SU-DHL-6 (cell line): ENCODE data around the gene TTLL1.

Experiments used
- H2AFZ ChIP-seq: fragments of 200-600 bp; sonication (generic); 2 replicates; pipeline ENCODE4 v1.6.1; 2014; ENCODE audit warnings: low read depth, mild to moderate bottlenecking, moderate library complexity, mixed read lengths, antibody characterized with exemption, low read length; ENCODE audit not compliant: severe bottlenecking
- H3F3A ChIP-seq: fragments of 200-600 bp; shearing (Covaris generic); 2 replicates; pipeline ENCODE4 v1.6.0; 2016; ENCODE audit warnings: antibody characterized with exemption, mild to moderate bottlenecking; ENCODE audit not compliant: insufficient read depth
- H3K27ac ChIP-seq: fragments of 200-600 bp; sonication (generic); 2 replicates; pipeline ENCODE4 v1.5.1; 2016; ENCODE audit warnings: low read depth, mild to moderate bottlenecking, low read length, moderate library complexity, mixed read lengths
- H3K27me3 ChIP-seq: fragments of 200-600 bp; sonication (generic), shearing (Covaris generic); 2 replicates; pipeline ENCODE4 v1.6.0; 2014; ENCODE audit warnings: mild to moderate bottlenecking, low read length
- H3K36me3 ChIP-seq: fragments of 200-600 bp; sonication (generic); 2 replicates; pipeline ENCODE4 v1.6.1; 2014; ENCODE audit warnings: mild to moderate bottlenecking, low read length, mixed read lengths
- H3K4me2 ChIP-seq: fragments of 300-600, 200-600 bp; shearing (Covaris generic), sonication (generic); 2 replicates; pipeline ENCODE4 v1.6.0; 2014; ENCODE audit warnings: low read length, low read depth, mild to moderate bottlenecking; ENCODE audit not compliant: poor library complexity, severe bottlenecking
- H3K4me3 ChIP-seq: fragments of 200-600 bp; sonication (generic); 2 replicates; pipeline ENCODE4 v1.5.1; 2014; ENCODE audit warnings: antibody characterized with exemption, low read length, mild to moderate bottlenecking, mixed read lengths; ENCODE audit not compliant: insufficient read depth, poor library complexity, severe bottlenecking
- H3K79me2 ChIP-seq: fragments of 200-600 bp; sonication (generic); 2 replicates; pipeline ENCODE4 v1.6.1; 2014; ENCODE audit warnings: mild to moderate bottlenecking, low read length, moderate library complexity; ENCODE audit not compliant: insufficient read depth
- H3K9ac ChIP-seq: fragments of 200-600 bp; sonication (generic); 2 replicates; pipeline ENCODE4 v1.7.0; 2014; ENCODE audit warnings: mild to moderate bottlenecking, low read length
- H3K9me2 ChIP-seq: fragments of 200-600 bp; sonication (generic); replicated peaks from 2 replicates; pipeline ENCODE4 v1.6.1; 2014; ENCODE audit warnings: low read length; ENCODE audit not compliant: insufficient read depth
- H3K9me3 ChIP-seq: fragments of 200-600 bp; sonication (generic); 2 replicates; pipeline ENCODE4 v1.6.1; 2014; ENCODE audit warnings: low read length, mixed read lengths; ENCODE audit not compliant: insufficient read depth
- H4K20me1 ChIP-seq: fragments of 200-600 bp; sonication (generic); 2 replicates; pipeline ENCODE4 v1.6.1; 2014; ENCODE audit warnings: low read depth, mild to moderate bottlenecking, antibody characterized with exemption, low read length, moderate library complexity, mixed read lengths
- EZH2phosphoT487 ChIP-seq: fragments of 200-600 bp; sonication (generic), shearing (Covaris generic); conservative IDR thresholded peaks from 2 replicates; pipeline ENCODE4 v1.6.1; 2018; ENCODE audit warnings: mild to moderate bottlenecking, antibody characterized with exemption, low read length, moderate library complexity, mixed read lengths
- TF ChIP-seq, protein P1 (sequence below): fragments of 200-600 bp; sonication (generic); IDR thresholded peaks from one replicate; pipeline ENCODE4 v1.5.1; 2017; ENCODE audit warnings: antibody characterized with exemption, mild to moderate bottlenecking, low read length, moderate library complexity; ENCODE audit not compliant: insufficient read depth, poor library complexity, severe bottlenecking

TTLL1 gene

GRCh38 chr22:43100225-43100624 lies 11.0 kb upstream of the TTLL1 start:
- H3K9me3 ChIP-seq: peaks cover 10% of the 10 kb centered on the region; the same call in 1 of the 2 replicates
- H3K79me2 ChIP-seq: no peaks in the 10 kb centered on the region
- H3K9ac ChIP-seq: no peak overlapping the region
- no peak for TF ChIP-seq EZH2phosphoT487
- TF ChIP-seq, protein P1, sequence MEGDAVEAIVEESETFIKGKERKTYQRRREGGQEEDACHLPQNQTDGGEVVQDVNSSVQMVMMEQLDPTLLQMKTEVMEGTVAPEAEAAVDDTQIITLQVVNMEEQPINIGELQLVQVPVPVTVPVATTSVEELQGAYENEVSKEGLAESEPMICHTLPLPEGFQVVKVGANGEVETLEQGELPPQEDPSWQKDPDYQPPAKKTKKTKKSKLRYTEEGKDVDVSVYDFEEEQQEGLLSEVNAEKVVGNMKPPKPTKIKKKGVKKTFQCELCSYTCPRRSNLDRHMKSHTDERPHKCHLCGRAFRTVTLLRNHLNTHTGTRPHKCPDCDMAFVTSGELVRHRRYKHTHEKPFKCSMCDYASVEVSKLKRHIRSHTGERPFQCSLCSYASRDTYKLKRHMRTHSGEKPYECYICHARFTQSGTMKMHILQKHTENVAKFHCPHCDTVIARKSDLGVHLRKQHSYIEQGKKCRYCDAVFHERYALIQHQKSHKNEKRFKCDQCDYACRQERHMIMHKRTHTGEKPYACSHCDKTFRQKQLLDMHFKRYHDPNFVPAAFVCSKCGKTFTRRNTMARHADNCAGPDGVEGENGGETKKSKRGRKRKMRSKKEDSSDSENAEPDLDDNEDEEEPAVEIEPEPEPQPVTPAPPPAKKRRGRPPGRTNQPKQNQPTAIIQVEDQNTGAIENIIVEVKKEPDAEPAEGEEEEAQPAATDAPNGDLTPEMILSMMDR: no peak
- H3K9me2 ChIP-seq: no peaks in the 10 kb centered on the region
- no peak overlapping the region for H3K27ac ChIP-seq
- H3F3A ChIP-seq: no peaks in the 10 kb centered on the region
- H4K20me1 ChIP-seq: no peaks in the 10 kb centered on the region
- H3K4me2 ChIP-seq: no peak overlapping the region
- no peaks in the 10 kb centered on the region for H3K27me3 ChIP-seq
- H3K4me3 ChIP-seq: no peak overlapping the region
- no peaks in the 10 kb centered on the region for H3K36me3 ChIP-seq
- no peak overlapping the region for H2AFZ ChIP-seq

GRCh38 chr22:43099095-43099494 lies 9.9 kb upstream of the TTLL1 start:
- no peaks in the 10 kb centered on the region for H4K20me1 ChIP-seq
- no peaks in the 10 kb centered on the region for H3K27me3 ChIP-seq
- peaks cover 10% of the 10 kb centered on the region; the same call in 1 of the 2 replicates for H3K9me3 ChIP-seq
- H3K4me2 ChIP-seq: no peak overlapping the region
- no peak overlapping the region for H2AFZ ChIP-seq
- no peaks in the 10 kb centered on the region for H3K36me3 ChIP-seq
- no peak overlapping the region for H3K4me3 ChIP-seq
- no peak for TF ChIP-seq EZH2phosphoT487
- TF ChIP-seq, protein P1: no peak
- no peaks in the 10 kb centered on the region for H3K79me2 ChIP-seq
- no peaks in the 10 kb centered on the region for H3F3A ChIP-seq
- H3K27ac ChIP-seq: no peak overlapping the region
- H3K9me2 ChIP-seq: no peaks in the 10 kb centered on the region
- H3K9ac ChIP-seq: no peak overlapping the region

- H3K27ac ChIP-seq: no peak overlapping the region
- no peak overlapping the region for H3K4me3 ChIP-seq
- H3K79me2 ChIP-seq: no peaks in the 10 kb centered on the region
- H3K27me3 ChIP-seq: no peaks in the 10 kb centered on the region
- H4K20me1 ChIP-seq: no peaks in the 10 kb centered on the region
- no peak for TF ChIP-seq EZH2phosphoT487
- TF ChIP-seq, protein P1: no peak
- H3K9ac ChIP-seq: no peak overlapping the region
- H3K9me3 ChIP-seq: peaks cover 10% of the 10 kb centered on the region; the same call in 1 of the 2 replicates
- H2AFZ ChIP-seq: no peak overlapping the region
- no peaks in the 10 kb centered on the region for H3K9me2 ChIP-seq
- no peak overlapping the region for H3K4me2 ChIP-seq
- H3F3A ChIP-seq: no peaks in the 10 kb centered on the region
- no peaks in the 10 kb centered on the region for H3K36me3 ChIP-seq
These were observed 9.2 kb upstream of the TTLL1 start for GRCh38 chr22:43098356-43098755.
